GM12878 (cell line): ENCODE data around the gene SEMA3C. TPM values are rescaled to one million over a fixed set of nuclear protein-coding genes. Genes with fewer than 3 reads are reported as not detected.

Experiments
- ATAC-seq: fragments of 200-7000 bp; cut with Tn5 transposase; 3 replicates; pipeline ENCODE4 v1.9.1; 2020; ENCODE audit warnings: mild to moderate bottlenecking, moderate library complexity
- BruUV-seq: library from RNA; stranded (reverse); fragments of 400-500 nt; replicated peaks from 2 replicates; lab custom pipeline; 2021; lab: Mats Ljungman, UMichigan
- CTCF ChIA-PET: fragments of 300-600 bp; sonication (Branson Sonifier 250); formaldehyde crosslinking; extraction: SDS; loops from one replicate; lab custom pipeline; 2021; ENCODE audit warnings: inconsistent platforms; lab: Yijun Ruan, JAX
- POLR2A ChIA-PET: fragments of 350-600 bp; formaldehyde crosslinking; extraction: SDS; loops from one replicate; lab custom pipeline; 2021; ENCODE audit warnings: inconsistent platforms; lab: Charles Lee
- RAD21 ChIA-PET: fragments of 300-600 bp; sonication (Branson Sonifier 250); formaldehyde crosslinking; loops from one replicate; lab custom pipeline; 2023; ENCODE audit warnings: antibody characterized with exemption; ENCODE audit not compliant: unreplicated experiment; lab: Charles Lee
- SMC1A ChIA-PET: fragments of 300-600 bp; sonication (Branson Sonifier 250); formaldehyde crosslinking; loops from one replicate; lab custom pipeline; 2023; ENCODE audit not compliant: unreplicated experiment, uncharacterized antibody; lab: Charles Lee
- DNase-seq: peaks from one replicate; pipeline ENCODE4 v3.0.0-alpha.2; 2011; ENCODE audit warnings: low read depth, low spot score
- FAIRE-seq: peaks from 3 replicates; lab custom pipeline; 2011; peaks lifted over from hg19 to GRCh38; lab: Jason Lieb, UNC
- H2AFZ ChIP-seq: 2 replicates; pipeline ENCODE4 v1.6.0; 2011; ENCODE audit warnings: low read depth, low read length, control low read depth; ENCODE audit not compliant: control insufficient read depth
- H3K27ac ChIP-seq: 2 replicates; pipeline ENCODE4 v1.5.1; 2011; ENCODE audit warnings: control low read depth; ENCODE audit not compliant: control insufficient read depth, insufficient read depth
- H3K27me3 ChIP-seq, 2 experiments: replicated peaks in 1 of 2; 2 replicates each; pipeline versions ENCODE4 v1.6.0 to v1.6.1; 2011; ENCODE audit warnings: low read length in 1 of 2; ENCODE audit not compliant: control insufficient read depth in 2 of 2, insufficient read depth in 2 of 2
- H3K36me3 ChIP-seq, 2 experiments: 2 replicates each; pipeline ENCODE4 v1.5.1; 2011; ENCODE audit warnings: low read length in 1 of 2; ENCODE audit not compliant: control insufficient read depth in 2 of 2, insufficient read depth in 2 of 2
- H3K4me1 ChIP-seq: 2 replicates; pipeline ENCODE4 v1.6.1; 2011; ENCODE audit warnings: mild to moderate bottlenecking, low read length, moderate library complexity, mixed read lengths; ENCODE audit not compliant: control insufficient read depth, insufficient read depth
- H3K4me2 ChIP-seq: 2 replicates; pipeline ENCODE4 v1.6.0; 2011; ENCODE audit warnings: control low read depth; ENCODE audit not compliant: control insufficient read depth, insufficient read depth
- H3K4me3 ChIP-seq: fragments of 200-600 bp; sonication (generic); 2 replicates; pipeline ENCODE4 v1.5.1; 2016
- H3K79me2 ChIP-seq: 2 replicates; pipeline ENCODE4 v1.6.0; 2011; ENCODE audit warnings: low read length; ENCODE audit not compliant: control insufficient read depth, insufficient read depth
- H3K9ac ChIP-seq: 2 replicates; pipeline ENCODE4 v1.8.0; 2011; ENCODE audit warnings: low read length, control low read depth, mixed read lengths; ENCODE audit not compliant: control insufficient read depth, insufficient read depth
- H3K9me3 ChIP-seq: replicated peaks from 3 replicates; pipeline ENCODE4 v1.5.1; 2011; ENCODE audit warnings: mild to moderate bottlenecking, low read length; ENCODE audit not compliant: control insufficient read depth, insufficient read depth
- H4K20me1 ChIP-seq: 2 replicates; pipeline ENCODE4 v1.6.0; 2011; ENCODE audit not compliant: control insufficient read depth, insufficient read depth
- ATF3 ChIP-seq: IDR thresholded peaks from 2 replicates; pipeline ENCODE4 v1.6.1; 2011; ENCODE audit warnings: low read depth, mild to moderate bottlenecking, low read length, moderate library complexity, borderline replicate concordance; ENCODE audit errors: extremely low read depth
- ETV6 ChIP-seq, 2 experiments: fragments of 450-650 bp in 1 of 2; IDR thresholded peaks in 1 of 2; conservative IDR thresholded peaks in 1 of 2; 2 replicates each; pipeline ENCODE4 v1.6.1; 2014; ENCODE audit warnings: antibody characterized with exemption in 1 of 2, borderline replicate concordance in 1 of 2, low read depth in 1 of 2, mild to moderate bottlenecking in 1 of 2, moderate library complexity in 1 of 2
- HDAC2 ChIP-seq: fragments of 200-600 bp; sonication (generic); IDR thresholded peaks from 2 replicates; pipeline ENCODE4 v1.6.1; 2017
- HDAC6 ChIP-seq: fragments of 200-600 bp; sonication (generic); IDR thresholded peaks from one replicate; pipeline ENCODE4 v1.8.0; 2017; ENCODE audit warnings: antibody characterized with exemption; ENCODE audit not compliant: unreplicated experiment
- HDGF ChIP-seq: fragments of 450-650 bp; IDR thresholded peaks from 2 replicates; pipeline ENCODE4 v1.6.1; 2016; ENCODE audit warnings: antibody characterized with exemption
- IKZF1 ChIP-seq: fragments of 450-650 bp; conservative IDR thresholded peaks from 2 replicates; pipeline ENCODE4 v1.6.1; 2017; ENCODE audit warnings: antibody characterized with exemption, mild to moderate bottlenecking
- IRF5 ChIP-seq: fragments of 450-650 bp; IDR thresholded peaks from 2 replicates; pipeline ENCODE4 v1.6.1; 2017; ENCODE audit warnings: borderline replicate concordance
- MYB ChIP-seq: fragments of 150-350 bp; IDR thresholded peaks from 2 replicates; pipeline ENCODE4 v1.6.1; 2014; ENCODE audit warnings: mild to moderate bottlenecking, low read depth, low read length, borderline replicate concordance
- NKRF ChIP-seq: fragments of 450-650 bp; conservative IDR thresholded peaks from 2 replicates; pipeline ENCODE4 v1.6.1; 2017; ENCODE audit warnings: mild to moderate bottlenecking, moderate library complexity
- PAX5 ChIP-seq: IDR thresholded peaks from 2 replicates; pipeline ENCODE4 v1.6.1; 2011; ENCODE audit warnings: low read depth, low read length, borderline replicate concordance
- SMAD5 ChIP-seq: IDR thresholded peaks from 2 replicates; pipeline ENCODE4 v1.6.1; 2016; ENCODE audit warnings: antibody characterized with exemption, low read depth
- STAT1 ChIP-seq: fragments of 450-650 bp; conservative IDR thresholded peaks from 2 replicates; pipeline ENCODE4 v1.6.1; 2014; ENCODE audit warnings: antibody characterized with exemption, mild to moderate bottlenecking
- TBL1XR1 ChIP-seq: IDR thresholded peaks from 2 replicates; pipeline ENCODE4 v1.6.1; 2012; ENCODE audit warnings: low read depth, low read length, improper control_type of control experiment
- ZBTB40 ChIP-seq: fragments of 450-650 bp; IDR thresholded peaks from 2 replicates; pipeline ENCODE4 v1.6.1; 2016; ENCODE audit warnings: mild to moderate bottlenecking, moderate library complexity, borderline replicate concordance
- WGBS: methylation state at CpG from one replicate; pipeline ENCODE4 v1.1.6; 2016; ENCODE audit warnings: low lambda C conversion rate; ENCODE audit not compliant: insufficient replicate concordance, insufficient coverage; ENCODE audit errors: missing lambda C conversion rate; 5-methylcytosine and 5-hydroxymethylcytosine counted together
- in situ Hi-C: fragments of 300-500 bp; cut with MboI; formaldehyde crosslinking; loops from 9 replicates; pipeline ENCODE4 v1.14.3; 2018; ENCODE audit warnings: mixed read lengths
- intact Hi-C: fragments of 100-400 bp; cut with micrococcal nuclease; formaldehyde crosslinking; loops from one replicate; pipeline ENCODE4 v1.14.2; 2022; ENCODE audit not compliant: unreplicated experiment
- polyA plus RNA-seq, 11 experiments: library from polyadenylated mRNA; depleted of rRNA in 4 of 11; unstranded in 6 of 11; stranded (reverse) in 5 of 11; fragments of >200 nt; fragmentation: Nextera tagmentation in 4 of 11; fragmentation: Illumina TruSeq in 1 of 11; extraction: Ambion mirVana in 4 of 11; extraction: Trizol in 1 of 11; gene quantifications; 1 replicate in 1 of 11; 2 replicates in 10 of 11; pipeline versions ENCODE4 v1.2.1 to v1.2.3, GENCODE V29; 2011 to 2016; ENCODE audit warnings: inconsistent platforms in 2 of 11, missing spikeins in 2 of 11, low read depth in 1 of 11
- total RNA-seq, 4 experiments: library from RNA; depleted of rRNA in 3 of 4; stranded (reverse); fragments of >200 nt in 3 of 4; fragmentation: Illumina TruSeq in 1 of 4; extraction: Trizol in 1 of 4; gene quantifications; 2 replicates each; pipeline versions ENCODE4 v1.2.1 to v1.2.3, GENCODE V29; 2013 to 2021

The SEMA3C gene
- total and polyA plus RNA-seq, 10 of the 15 experiments (the other 5 are each of a cell fraction or from before 2014, with no cell fraction given) = 0.01 to 0.41 (median 0.11) TPM; not detected in 6

- TF ChIP-seq HDAC6 (no peak), ETV6 (conservative IDR thresholded peaks at IDR 0.05 in 1 of 2, IDR thresholded peaks at IDR 0.05 in 1 of 2; ENCODE audit: borderline replicate concordance in 1 of 2, low read depth in 1 of 2) (no peak)
Measured at GRCh38 chr7:80749270-80749669, 169.6 kb downstream of the SEMA3C start (continued).

GRCh38 chr7:80748363-80749042, 170.3 kb downstream of the SEMA3C start:
- no peaks in the 10 kb centered on the region for H3K36me3 ChIP-seq
- H2AFZ ChIP-seq = no peak overlapping the region
- TF ChIP-seq TBL1XR1 (no peak), IRF5 (no peak), ZBTB40 (no peak), ATF3 (no peak), MYB (no peak), HDAC2 (no peak), NKRF (no peak), PAX5 (no peak), STAT1 (no peak), SMAD5 (no peak), HDGF (no peak), IKZF1 (no peak)
- H3K4me3 ChIP-seq = no peak overlapping the region
- no peak for ATAC-seq
- ChIA-PET SMC1A (interaction anchor here (1.3 kb wide), 1 partner anchor 13 kb away, joined by 4 read pairs; no protein-coding TSS in a partner anchor), CTCF (no interaction called here), RAD21 (no interaction called here), POLR2A (no interaction called here)
- in situ Hi-C loops = no loop called here
- H4K20me1 ChIP-seq = no peaks in the 10 kb centered on the region
- intact Hi-C loops = no loop called here
- H3K9me3 ChIP-seq = no peaks in the 10 kb centered on the region
- no peak overlapping the region for H3K4me2 ChIP-seq
- no peak overlapping the region for H3K27ac ChIP-seq
- no TSS peak for BruUV-seq
- DNase-seq = no peak
- no peaks in the 10 kb centered on the region for H3K4me1 ChIP-seq
- no peaks in the 10 kb centered on the region for H3K79me2 ChIP-seq
- FAIRE-seq = no peak
- 24% methylated on average over 8 of the region's 8 CpGs for WGBS
- H3K9ac ChIP-seq = no peak overlapping the region
- H3K27me3 ChIP-seq = no peaks in the 10 kb centered on the region
